ENCODE data around the gene HSPB9. TPM values are rescaled to one million over a fixed set of nuclear protein-coding genes. Genes with fewer than 3 reads are reported as not detected.
"Not testable (repeated sequence)": the region's sequence is repeated elsewhere in the genome, so short reads cannot be mapped to it uniquely, and the experiment has no call there.

HSPB9 gene
- total RNA-seq, 1 donor from 2014 or later = not detected

DNA sequence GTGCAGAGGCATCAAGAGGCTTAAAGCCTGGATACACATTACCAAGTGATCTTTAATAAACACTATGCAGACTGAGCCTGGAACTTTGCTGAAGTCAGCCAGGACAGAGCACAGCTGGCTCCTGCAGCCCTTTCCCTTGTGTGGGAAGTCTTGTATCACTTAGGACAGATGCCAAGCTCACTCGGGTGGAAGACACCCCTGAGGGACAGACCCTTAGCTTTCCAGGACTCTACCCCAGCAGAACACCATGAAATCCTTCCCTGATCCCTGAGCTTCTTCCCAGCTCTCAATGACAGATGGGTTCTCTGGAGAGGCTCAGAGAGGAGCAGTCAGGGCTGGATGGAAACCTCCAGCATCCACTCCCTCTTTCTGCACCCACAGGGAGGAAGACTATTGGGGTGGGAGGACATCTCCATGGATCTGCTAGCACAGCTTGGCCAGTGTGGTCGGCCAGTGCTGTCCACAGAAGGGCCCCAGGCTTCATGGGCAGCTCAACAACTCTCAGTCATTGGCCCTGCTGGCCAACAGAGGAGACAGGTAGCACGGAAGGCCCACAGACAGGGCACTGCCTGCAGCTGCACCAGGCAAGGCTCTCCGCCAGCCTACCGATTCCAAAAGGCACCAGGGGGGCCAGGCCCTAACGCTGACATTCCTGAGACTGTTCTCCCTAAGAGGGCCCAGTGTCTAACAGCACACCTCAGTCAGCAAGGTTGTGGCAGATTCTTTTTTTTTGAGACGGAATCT lies 16.3 kb downstream of the HSPB9 start:
- no peaks in the 10 kb centered on the region for H3K27me3 Mint-ChIP-seq (ENCODE audit: low read depth, unreplicated experiment)
- Histone ChIP-seq H3K27ac (ENCODE audit: low read depth, low read length) (no peak overlapping the region), H3K9ac (ENCODE audit: low read length) (no peak overlapping the region), H3K79me2 (ENCODE audit: insufficient read depth, low read length) (peaks cover 92% of the 10 kb centered on the region), H3K4me2 (ENCODE audit: low read length) (no peak overlapping the region), H3K36me3 (ENCODE audit: insufficient read depth, low read length) (no peaks in the 10 kb centered on the region), H4K20me1 (ENCODE audit: insufficient read depth, low read length) (peaks cover 82% of the 10 kb centered on the region), H3K27me3 (ENCODE audit: insufficient read depth, low read length) (no peaks in the 10 kb centered on the region), H3K9me3 (ENCODE audit: insufficient read depth, low read depth, low read length) (no peaks in the 10 kb centered on the region), H3K4me3 (ENCODE audit: insufficient read depth, low read depth, low read length) (no peak overlapping the region), H2AFZ (ENCODE audit: low read depth, low read length) (no peak overlapping the region), H3K4me1 (ENCODE audit: insufficient read depth, low read length) (peaks cover 35% of the 10 kb centered on the region)
- H3K4me1 Mint-ChIP-seq (ENCODE audit: low read depth, unreplicated experiment) = peaks cover 69% of the 10 kb centered on the region
- no peaks in the 10 kb centered on the region for H3K9me3 Mint-ChIP-seq (ENCODE audit: unreplicated experiment)
- TF ChIP-seq, protein P1, sequence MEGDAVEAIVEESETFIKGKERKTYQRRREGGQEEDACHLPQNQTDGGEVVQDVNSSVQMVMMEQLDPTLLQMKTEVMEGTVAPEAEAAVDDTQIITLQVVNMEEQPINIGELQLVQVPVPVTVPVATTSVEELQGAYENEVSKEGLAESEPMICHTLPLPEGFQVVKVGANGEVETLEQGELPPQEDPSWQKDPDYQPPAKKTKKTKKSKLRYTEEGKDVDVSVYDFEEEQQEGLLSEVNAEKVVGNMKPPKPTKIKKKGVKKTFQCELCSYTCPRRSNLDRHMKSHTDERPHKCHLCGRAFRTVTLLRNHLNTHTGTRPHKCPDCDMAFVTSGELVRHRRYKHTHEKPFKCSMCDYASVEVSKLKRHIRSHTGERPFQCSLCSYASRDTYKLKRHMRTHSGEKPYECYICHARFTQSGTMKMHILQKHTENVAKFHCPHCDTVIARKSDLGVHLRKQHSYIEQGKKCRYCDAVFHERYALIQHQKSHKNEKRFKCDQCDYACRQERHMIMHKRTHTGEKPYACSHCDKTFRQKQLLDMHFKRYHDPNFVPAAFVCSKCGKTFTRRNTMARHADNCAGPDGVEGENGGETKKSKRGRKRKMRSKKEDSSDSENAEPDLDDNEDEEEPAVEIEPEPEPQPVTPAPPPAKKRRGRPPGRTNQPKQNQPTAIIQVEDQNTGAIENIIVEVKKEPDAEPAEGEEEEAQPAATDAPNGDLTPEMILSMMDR (IDR thresholded peaks at IDR 0.05; ENCODE audit: insufficient read depth, low read depth, low read length) = no peak
- no peak for TF ChIP-seq EZH2 (IDR thresholded peaks at IDR 0.05; ENCODE audit: insufficient read depth, low read length)
- H3K4me3 Mint-ChIP-seq (ENCODE audit: unreplicated experiment) = no peak overlapping the region
- peaks cover 9% of the 10 kb centered on the region for H3K36me3 Mint-ChIP-seq (ENCODE audit: low read depth, unreplicated experiment)
- DNase-seq (ENCODE audit: low read depth) = no peak
- no peak for FAIRE-seq
- no peak overlapping the region for H3K27ac Mint-ChIP-seq (ENCODE audit: unreplicated experiment)

DNA sequence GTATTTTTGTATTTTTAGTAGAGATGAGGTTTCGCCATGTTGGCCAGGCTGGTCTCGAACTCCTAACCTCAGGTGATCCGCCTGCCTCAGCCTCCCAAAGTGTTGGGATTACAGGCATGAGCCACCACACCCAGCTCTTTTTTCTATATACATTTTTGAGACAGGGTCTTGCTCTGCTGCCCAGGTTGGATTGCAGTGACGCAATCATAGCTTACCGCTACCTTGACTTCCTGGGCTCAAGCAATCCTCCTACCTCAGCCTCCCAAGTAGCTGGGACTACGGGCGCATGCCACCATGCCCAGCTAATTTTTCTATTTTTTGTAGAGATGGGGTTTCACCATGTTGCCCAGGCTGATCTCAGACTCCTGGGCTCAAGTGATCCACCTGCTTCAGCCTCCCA lies 18.1 kb downstream of the HSPB9 start:
- H3K4me2 ChIP-seq (ENCODE audit: low read length); DNase-seq (ENCODE audit: low read depth); H3K9ac ChIP-seq (ENCODE audit: low read length); H3K9me3 Mint-ChIP-seq (ENCODE audit: unreplicated experiment); H2AFZ ChIP-seq (ENCODE audit: low read depth, low read length); FAIRE-seq; H3K27me3 Mint-ChIP-seq (ENCODE audit: low read depth, unreplicated experiment); H3K27ac Mint-ChIP-seq (ENCODE audit: unreplicated experiment); H3K4me3 ChIP-seq (ENCODE audit: insufficient read depth, low read depth, low read length); H3K27ac ChIP-seq (ENCODE audit: low read depth, low read length); H3K36me3 ChIP-seq (ENCODE audit: insufficient read depth, low read length); H3K27me3 ChIP-seq (ENCODE audit: insufficient read depth, low read length); H3K9me3 ChIP-seq (ENCODE audit: insufficient read depth, low read depth, low read length): not testable (repeated sequence)
- Mint-ChIP-seq H3K36me3 (ENCODE audit: low read depth, unreplicated experiment) (peaks cover 12% of the 10 kb centered on the region), H3K4me1 (ENCODE audit: low read depth, unreplicated experiment) (peaks cover 55% of the 10 kb centered on the region), H3K4me3 (ENCODE audit: unreplicated experiment) (peak overlapping the region; percentile 62)
- H3K4me1 ChIP-seq (ENCODE audit: insufficient read depth, low read length) = peaks cover 27% of the 10 kb centered on the region
- peaks cover 71% of the 10 kb centered on the region for H4K20me1 ChIP-seq (ENCODE audit: insufficient read depth, low read length)
- peaks cover 86% of the 10 kb centered on the region for H3K79me2 ChIP-seq (ENCODE audit: insufficient read depth, low read length)

DNA sequence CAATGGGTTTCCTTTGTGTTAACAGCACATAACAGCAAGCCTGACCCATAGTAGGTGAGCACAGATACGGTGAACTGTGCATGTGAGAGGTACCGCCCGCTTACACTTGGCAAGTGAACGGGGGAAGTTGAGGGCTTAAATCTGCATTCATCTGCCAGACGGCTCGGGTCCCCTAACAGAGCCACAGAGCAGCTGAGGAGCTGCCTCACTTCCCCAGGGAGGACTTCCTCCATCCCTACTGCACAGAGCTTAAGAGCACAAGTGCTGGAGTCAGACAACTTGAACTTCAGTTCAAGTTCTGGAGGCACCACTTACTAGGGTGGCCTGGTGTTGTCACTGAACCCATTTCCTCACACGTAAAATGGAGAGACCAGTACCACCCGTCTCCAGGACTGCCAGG lies 18.8 kb downstream of the HSPB9 start:
- Histone ChIP-seq H4K20me1 (ENCODE audit: insufficient read depth, low read length) (peaks cover 71% of the 10 kb centered on the region), H3K4me3 (ENCODE audit: insufficient read depth, low read depth, low read length) (no peak overlapping the region), H3K9me3 (ENCODE audit: insufficient read depth, low read depth, low read length) (no peaks in the 10 kb centered on the region), H3K79me2 (ENCODE audit: insufficient read depth, low read length) (peaks cover 83% of the 10 kb centered on the region), H3K36me3 (ENCODE audit: insufficient read depth, low read length) (peaks cover 3% of the 10 kb centered on the region), H3K27ac (ENCODE audit: low read depth, low read length) (no peak overlapping the region), H3K27me3 (ENCODE audit: insufficient read depth, low read length) (no peaks in the 10 kb centered on the region), H3K4me1 (ENCODE audit: insufficient read depth, low read length) (peaks cover 20% of the 10 kb centered on the region), H3K9ac (ENCODE audit: low read length) (no peak overlapping the region), H2AFZ (ENCODE audit: low read depth, low read length) (no peak overlapping the region), H3K4me2 (ENCODE audit: low read length) (peak overlapping the region; percentile 69)
- H3K36me3 Mint-ChIP-seq (ENCODE audit: low read depth, unreplicated experiment) = peaks cover 11% of the 10 kb centered on the region
- peak overlapping the region; percentile 62 for H3K4me3 Mint-ChIP-seq (ENCODE audit: unreplicated experiment)
- TF ChIP-seq, protein P1 (IDR thresholded peaks at IDR 0.05; ENCODE audit: insufficient read depth, low read depth, low read length) = no peak
- TF ChIP-seq EZH2 (IDR thresholded peaks at IDR 0.05; ENCODE audit: insufficient read depth, low read length) = no peak
- no peaks in the 10 kb centered on the region for H3K9me3 Mint-ChIP-seq (ENCODE audit: unreplicated experiment)
- peaks cover 49% of the 10 kb centered on the region for H3K4me1 Mint-ChIP-seq (ENCODE audit: low read depth, unreplicated experiment)
- FAIRE-seq (no peak), DNase-seq (ENCODE audit: low read depth) (no peak)
- H3K27ac Mint-ChIP-seq (ENCODE audit: unreplicated experiment) = peak overlapping the region; percentile 69
- H3K27me3 Mint-ChIP-seq (ENCODE audit: low read depth, unreplicated experiment) = no peaks in the 10 kb centered on the region
